ENCODE results near the gene SLC24A3.

Gene SLC24A3

DNA sequence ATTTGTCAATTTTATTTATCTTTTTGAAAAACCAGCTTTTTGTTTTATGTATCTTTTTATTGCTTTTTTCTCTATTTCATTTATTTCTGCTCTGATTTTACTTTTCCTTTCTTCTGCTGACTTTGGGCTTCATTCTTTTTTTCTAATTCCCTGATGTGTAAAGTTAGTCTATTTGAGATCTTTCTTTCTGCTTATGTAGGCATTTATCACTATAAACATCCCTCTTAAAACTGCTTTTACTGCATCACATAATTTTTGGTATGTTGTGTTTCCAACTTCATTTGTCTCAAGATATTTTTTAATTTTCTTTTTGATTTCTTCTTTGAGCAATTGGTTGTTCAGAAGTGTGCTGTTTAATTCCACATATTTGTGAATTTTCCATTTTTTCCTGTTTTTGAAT, 174.8 kb downstream of the SLC24A3 start:
- H3K36me3 ChIP-seq (ENCODE audit: control insufficient read depth, insufficient read depth, low read length) = no peaks in the 10 kb centered on the region
- no peak overlapping the region for H3K9ac ChIP-seq (ENCODE audit: low read length)
- no peaks in the 10 kb centered on the region for H3K27me3 ChIP-seq (ENCODE audit: control insufficient read depth, insufficient read depth, low read length)
- H3K4me1 ChIP-seq (ENCODE audit: control insufficient read depth, insufficient read depth, low read length) = no peaks in the 10 kb centered on the region
- H3K9me3 ChIP-seq (ENCODE audit: control insufficient read depth, low read length) = no peaks in the 10 kb centered on the region
- no peak overlapping the region for H3K4me3 ChIP-seq (ENCODE audit: low read length)

DNA sequence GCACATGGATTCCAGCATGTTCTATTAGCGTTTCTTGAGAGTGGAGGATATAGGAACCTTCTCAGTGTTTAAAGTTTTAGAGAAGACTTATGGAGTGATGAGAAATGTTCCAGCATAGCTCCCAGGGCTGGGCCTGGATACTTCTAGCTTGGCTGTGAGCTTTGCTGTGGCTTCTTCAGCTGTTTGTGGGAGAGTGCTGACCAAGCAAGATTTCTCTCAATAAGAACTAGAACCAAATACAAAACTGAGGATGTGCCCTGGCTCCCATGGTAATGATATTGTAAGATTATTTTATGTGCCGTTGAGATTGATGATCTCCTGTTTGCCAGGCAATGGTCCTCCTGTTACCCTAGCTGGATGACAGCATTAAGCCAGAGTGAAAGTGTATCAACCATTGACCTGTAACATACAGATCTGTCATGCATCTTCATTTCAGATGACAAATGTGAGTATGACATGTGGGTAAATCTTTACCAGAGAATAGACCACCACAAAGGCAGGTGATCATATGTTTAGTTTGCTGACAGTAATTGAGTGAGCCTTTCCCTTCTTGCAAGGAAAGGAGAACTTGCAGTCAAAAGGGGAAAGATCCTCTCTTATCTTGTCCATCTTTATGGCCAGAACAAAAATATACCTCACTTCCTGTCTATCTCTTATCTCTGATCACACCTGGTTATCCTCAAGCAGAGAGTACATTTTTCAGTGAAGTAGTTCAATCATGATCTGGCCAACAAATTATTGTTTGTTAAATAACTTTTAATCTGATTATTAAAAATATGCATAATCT, 180.1 kb downstream of the SLC24A3 start:
- H3K9me3 ChIP-seq (ENCODE audit: control insufficient read depth, low read length) = no peaks in the 10 kb centered on the region
- H3K4me1 ChIP-seq (ENCODE audit: control insufficient read depth, insufficient read depth, low read length) = no peaks in the 10 kb centered on the region
- H3K27me3 ChIP-seq (ENCODE audit: control insufficient read depth, insufficient read depth, low read length) = no peaks in the 10 kb centered on the region
- H3K36me3 ChIP-seq (ENCODE audit: control insufficient read depth, insufficient read depth, low read length) = no peaks in the 10 kb centered on the region
- no peak overlapping the region for H3K4me3 ChIP-seq (ENCODE audit: low read length)
- no peak overlapping the region for H3K9ac ChIP-seq (ENCODE audit: low read length)

DNA sequence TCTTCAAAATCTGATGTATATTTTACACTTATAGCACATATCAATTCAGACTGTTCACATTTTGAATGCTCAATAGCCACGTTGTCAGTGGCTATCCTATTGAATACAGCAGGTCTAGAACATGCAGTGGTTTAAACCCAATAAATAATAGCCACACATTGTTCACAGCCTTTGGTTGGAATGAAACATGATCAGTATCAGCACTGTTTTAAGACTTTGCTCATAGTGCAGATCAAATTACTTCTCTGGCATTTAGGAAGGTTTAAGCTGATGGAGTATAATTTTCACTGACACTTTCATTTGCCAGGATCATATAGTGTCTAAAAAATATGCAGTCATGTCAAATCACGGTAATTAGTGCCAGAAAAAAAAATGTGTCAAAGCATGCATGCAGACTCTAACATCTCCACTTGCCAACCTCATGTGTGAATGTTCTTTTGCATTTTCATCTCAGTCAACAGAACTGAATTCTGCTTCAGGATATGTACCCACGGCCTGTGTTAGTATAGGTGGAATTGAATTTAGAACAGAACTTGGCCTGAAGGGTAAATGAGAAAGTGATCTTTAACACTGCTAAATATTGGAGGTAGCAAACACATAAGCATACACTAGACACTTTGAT, 184.1 kb downstream of the SLC24A3 start:
- no peak overlapping the region for H3K9ac ChIP-seq (ENCODE audit: low read length)
- no peaks in the 10 kb centered on the region for H3K27me3 ChIP-seq (ENCODE audit: control insufficient read depth, insufficient read depth, low read length)
- no peak overlapping the region for H3K4me3 ChIP-seq (ENCODE audit: low read length)
- no peaks in the 10 kb centered on the region for H3K4me1 ChIP-seq (ENCODE audit: control insufficient read depth, insufficient read depth, low read length)
- no peaks in the 10 kb centered on the region for H3K9me3 ChIP-seq (ENCODE audit: control insufficient read depth, low read length)
- H3K36me3 ChIP-seq (ENCODE audit: control insufficient read depth, insufficient read depth, low read length) = no peaks in the 10 kb centered on the region

DNA sequence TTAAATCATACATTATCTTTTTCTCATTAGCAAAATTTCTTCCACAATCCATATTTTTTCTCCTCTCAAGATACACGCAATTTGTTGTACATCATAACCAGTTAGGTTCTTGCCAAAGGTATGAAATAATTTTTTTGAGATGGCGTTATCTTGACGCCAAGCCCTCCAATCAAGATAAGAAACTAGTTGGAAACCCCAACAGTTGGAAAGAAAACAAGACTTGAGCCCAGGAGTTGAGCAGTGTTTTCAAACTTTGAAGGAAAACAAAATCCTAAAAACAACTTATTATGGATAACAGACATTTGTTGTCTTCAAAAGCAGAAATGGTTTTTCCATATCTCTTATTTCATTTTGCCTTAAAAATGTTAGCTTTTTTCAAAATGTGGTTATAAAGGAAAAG, 184.8 kb downstream of the SLC24A3 start:
- Histone ChIP-seq H3K4me3 (ENCODE audit: low read length) (no peak overlapping the region), H3K4me1 (ENCODE audit: control insufficient read depth, insufficient read depth, low read length) (no peaks in the 10 kb centered on the region), H3K36me3 (ENCODE audit: control insufficient read depth, insufficient read depth, low read length) (no peaks in the 10 kb centered on the region), H3K27me3 (ENCODE audit: control insufficient read depth, insufficient read depth, low read length) (no peaks in the 10 kb centered on the region), H3K9me3 (ENCODE audit: control insufficient read depth, low read length) (no peaks in the 10 kb centered on the region), H3K9ac (ENCODE audit: low read length) (no peak overlapping the region)

DNA sequence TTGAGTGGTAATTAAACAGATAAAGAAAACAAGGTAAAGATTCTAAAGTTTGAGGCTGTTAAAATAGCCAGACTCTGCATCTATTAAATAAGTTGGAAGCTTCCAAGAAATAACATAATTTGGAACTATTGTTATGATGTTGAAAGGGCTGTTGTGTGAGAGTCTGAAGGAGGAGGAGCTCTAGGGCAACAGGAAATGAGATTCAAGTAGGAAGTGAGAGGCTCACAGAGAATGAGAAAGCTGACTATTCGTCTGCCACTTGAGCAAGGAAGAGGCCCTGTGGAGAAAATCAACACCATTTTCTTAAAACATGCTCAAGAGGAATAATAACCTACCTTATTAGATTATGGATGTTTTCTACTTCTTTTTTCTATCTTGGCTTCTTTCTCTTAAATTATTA, 185.2 kb downstream of the SLC24A3 start:
- no peak overlapping the region for H3K9ac ChIP-seq (ENCODE audit: low read length)
- no peaks in the 10 kb centered on the region for H3K36me3 ChIP-seq (ENCODE audit: control insufficient read depth, insufficient read depth, low read length)
- no peaks in the 10 kb centered on the region for H3K4me1 ChIP-seq (ENCODE audit: control insufficient read depth, insufficient read depth, low read length)
- H3K4me3 ChIP-seq (ENCODE audit: low read length) = no peak overlapping the region
- no peaks in the 10 kb centered on the region for H3K27me3 ChIP-seq (ENCODE audit: control insufficient read depth, insufficient read depth, low read length)
- H3K9me3 ChIP-seq (ENCODE audit: control insufficient read depth, low read length) = no peaks in the 10 kb centered on the region

DNA sequence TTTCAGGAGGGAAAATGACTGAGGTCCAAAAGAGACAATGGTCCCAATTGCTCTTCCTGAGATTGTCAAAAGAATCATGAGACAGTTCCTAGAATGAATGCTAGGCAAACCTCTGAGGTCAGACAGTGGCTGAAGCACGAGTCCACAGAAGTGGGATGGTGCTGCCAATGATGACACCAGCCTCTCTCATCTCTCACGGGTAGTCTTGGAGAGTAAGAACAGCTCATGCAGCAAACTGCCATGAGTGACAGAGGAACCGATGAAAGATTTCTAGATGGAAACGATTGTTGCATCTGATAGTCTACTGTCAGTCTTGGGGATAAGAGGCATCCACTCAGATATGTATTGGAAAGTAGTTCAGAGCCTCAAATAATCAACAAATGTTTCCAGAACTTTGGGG, 188.7 kb downstream of the SLC24A3 start:
- no peak overlapping the region for H3K4me3 ChIP-seq (ENCODE audit: low read length)
- no peaks in the 10 kb centered on the region for H3K9me3 ChIP-seq (ENCODE audit: control insufficient read depth, low read length)
- H3K27me3 ChIP-seq (ENCODE audit: control insufficient read depth, insufficient read depth, low read length) = no peaks in the 10 kb centered on the region
- no peak overlapping the region for H3K9ac ChIP-seq (ENCODE audit: low read length)
- H3K4me1 ChIP-seq (ENCODE audit: control insufficient read depth, insufficient read depth, low read length) = no peaks in the 10 kb centered on the region
- no peaks in the 10 kb centered on the region for H3K36me3 ChIP-seq (ENCODE audit: control insufficient read depth, insufficient read depth, low read length)

DNA sequence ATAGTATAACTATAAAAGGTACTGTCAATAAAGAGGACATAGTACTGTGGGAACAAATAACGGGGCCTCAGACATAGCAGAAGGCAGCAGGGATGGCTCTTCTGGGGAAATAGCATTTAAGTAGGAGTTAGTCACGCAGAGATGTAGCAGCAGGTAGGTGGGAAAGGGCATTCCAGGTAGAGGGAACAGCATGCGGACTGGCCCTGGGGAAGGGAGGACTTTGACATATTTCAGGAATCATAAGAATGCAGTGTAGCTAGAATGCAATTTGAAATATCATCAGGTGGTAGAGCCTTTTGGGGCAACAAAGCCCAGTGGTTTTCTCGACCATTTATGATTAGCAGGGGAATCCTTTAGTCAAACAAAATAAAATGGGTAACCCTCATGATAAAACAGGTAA, 191.1 kb downstream of the SLC24A3 start:
- Histone ChIP-seq H3K9ac (ENCODE audit: low read length) (no peak overlapping the region), H3K9me3 (ENCODE audit: control insufficient read depth, low read length) (no peaks in the 10 kb centered on the region), H3K27me3 (ENCODE audit: control insufficient read depth, insufficient read depth, low read length) (no peaks in the 10 kb centered on the region), H3K4me1 (ENCODE audit: control insufficient read depth, insufficient read depth, low read length) (no peaks in the 10 kb centered on the region), H3K4me3 (ENCODE audit: low read length) (no peak overlapping the region), H3K36me3 (ENCODE audit: control insufficient read depth, insufficient read depth, low read length) (no peaks in the 10 kb centered on the region)

DNA sequence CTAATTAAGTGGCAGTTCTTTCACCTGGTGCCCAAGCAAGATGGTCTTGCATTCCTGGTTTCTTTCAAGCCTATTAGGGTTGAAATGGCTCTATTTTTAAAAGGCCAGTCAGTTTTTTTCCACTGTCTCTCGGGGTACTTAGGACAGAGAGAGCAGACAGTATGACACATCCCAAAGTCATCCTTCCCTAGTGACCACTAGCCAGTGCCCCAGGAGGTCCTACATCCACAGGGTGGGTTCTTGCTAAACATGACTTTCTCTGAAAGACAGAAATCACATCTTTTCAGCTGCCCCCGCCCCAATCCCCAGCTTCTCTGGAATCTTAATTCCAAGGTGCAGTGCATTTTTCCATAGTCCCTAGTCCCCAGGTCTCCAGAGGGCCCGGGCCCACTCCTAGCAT, 192.4 kb downstream of the SLC24A3 start:
- Histone ChIP-seq H3K4me3 (ENCODE audit: low read length) (no peak overlapping the region), H3K9ac (ENCODE audit: low read length) (no peak overlapping the region), H3K27me3 (ENCODE audit: control insufficient read depth, insufficient read depth, low read length) (no peaks in the 10 kb centered on the region), H3K9me3 (ENCODE audit: control insufficient read depth, low read length) (no peaks in the 10 kb centered on the region), H3K4me1 (ENCODE audit: control insufficient read depth, insufficient read depth, low read length) (no peaks in the 10 kb centered on the region), H3K36me3 (ENCODE audit: control insufficient read depth, insufficient read depth, low read length) (no peaks in the 10 kb centered on the region)

DNA sequence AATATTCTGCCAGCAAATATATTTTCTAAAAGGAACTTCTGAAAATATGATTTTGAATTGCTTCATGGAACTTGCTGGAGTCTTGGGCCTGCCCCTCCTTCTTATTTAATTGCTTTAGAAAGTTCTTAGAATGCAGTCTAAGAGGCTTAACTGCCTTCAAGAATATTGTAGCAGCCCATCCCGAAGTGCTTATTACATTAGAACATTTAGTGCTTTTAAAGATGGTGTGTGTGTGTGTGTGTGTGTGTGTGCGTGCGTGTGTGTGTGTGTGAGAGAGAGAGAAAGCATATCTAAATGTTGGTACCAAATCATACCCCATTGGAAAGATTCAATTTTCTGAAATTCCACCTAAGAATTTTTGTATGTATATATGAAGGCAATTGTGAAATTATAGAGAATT, 193.5 kb downstream of the SLC24A3 start:
- no peaks in the 10 kb centered on the region for H3K9me3 ChIP-seq (ENCODE audit: control insufficient read depth, low read length)
- H3K4me1 ChIP-seq (ENCODE audit: control insufficient read depth, insufficient read depth, low read length) = no peaks in the 10 kb centered on the region
- no peaks in the 10 kb centered on the region for H3K36me3 ChIP-seq (ENCODE audit: control insufficient read depth, insufficient read depth, low read length)
- no peak overlapping the region for H3K4me3 ChIP-seq (ENCODE audit: low read length)
- no peak overlapping the region for H3K9ac ChIP-seq (ENCODE audit: low read length)
- no peaks in the 10 kb centered on the region for H3K27me3 ChIP-seq (ENCODE audit: control insufficient read depth, insufficient read depth, low read length)

DNA sequence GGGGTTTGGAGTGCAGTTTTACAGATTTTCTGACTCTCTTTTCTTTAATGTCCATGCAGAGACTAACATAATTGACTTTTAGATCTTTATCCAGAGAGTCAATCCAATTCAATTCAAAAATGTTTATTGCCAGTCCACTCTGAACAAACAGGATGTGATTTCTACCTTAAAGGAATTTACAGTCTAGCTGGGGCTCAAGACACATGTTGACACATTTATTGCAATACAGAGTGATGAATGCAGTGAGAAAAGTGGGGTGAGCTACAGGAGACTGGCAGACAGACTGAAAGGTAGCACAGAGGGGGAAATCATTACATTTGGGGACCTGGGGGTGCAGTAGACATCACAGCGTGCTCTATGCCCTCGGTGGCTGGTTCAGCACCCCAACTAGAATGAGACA, 193.9 kb downstream of the SLC24A3 start:
- no peak overlapping the region for H3K9ac ChIP-seq (ENCODE audit: low read length)
- no peaks in the 10 kb centered on the region for H3K9me3 ChIP-seq (ENCODE audit: control insufficient read depth, low read length)
- no peaks in the 10 kb centered on the region for H3K36me3 ChIP-seq (ENCODE audit: control insufficient read depth, insufficient read depth, low read length)
- H3K4me1 ChIP-seq (ENCODE audit: control insufficient read depth, insufficient read depth, low read length) = no peaks in the 10 kb centered on the region
- no peak overlapping the region for H3K4me3 ChIP-seq (ENCODE audit: low read length)
- no peaks in the 10 kb centered on the region for H3K27me3 ChIP-seq (ENCODE audit: control insufficient read depth, insufficient read depth, low read length)

DNA sequence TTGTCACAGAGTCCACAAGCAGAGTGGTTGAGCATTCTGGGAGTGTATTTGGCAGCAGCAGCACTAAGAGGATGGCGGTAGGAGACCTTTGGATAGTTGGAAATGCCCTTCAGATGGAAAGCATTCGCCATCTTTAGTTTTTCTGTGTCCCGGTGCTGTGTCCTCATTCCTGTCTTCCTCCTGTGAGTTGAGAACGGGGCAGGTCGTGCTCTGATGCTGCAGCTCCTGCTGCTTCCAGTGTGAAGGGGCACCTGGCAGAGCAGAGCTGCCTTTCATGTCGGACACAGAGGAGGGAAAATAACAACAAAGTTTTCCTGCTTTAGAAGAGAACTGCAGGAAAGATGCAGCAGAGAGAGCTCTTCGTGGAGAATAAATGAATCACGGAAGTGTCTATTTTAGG, 194.8 kb downstream of the SLC24A3 start:
- H3K9ac ChIP-seq (ENCODE audit: low read length) = no peak overlapping the region
- no peaks in the 10 kb centered on the region for H3K36me3 ChIP-seq (ENCODE audit: control insufficient read depth, insufficient read depth, low read length)
- H3K9me3 ChIP-seq (ENCODE audit: control insufficient read depth, low read length) = no peaks in the 10 kb centered on the region
- no peaks in the 10 kb centered on the region for H3K4me1 ChIP-seq (ENCODE audit: control insufficient read depth, insufficient read depth, low read length)
- H3K27me3 ChIP-seq (ENCODE audit: control insufficient read depth, insufficient read depth, low read length) = no peaks in the 10 kb centered on the region
- H3K4me3 ChIP-seq (ENCODE audit: low read length) = no peak overlapping the region

DNA sequence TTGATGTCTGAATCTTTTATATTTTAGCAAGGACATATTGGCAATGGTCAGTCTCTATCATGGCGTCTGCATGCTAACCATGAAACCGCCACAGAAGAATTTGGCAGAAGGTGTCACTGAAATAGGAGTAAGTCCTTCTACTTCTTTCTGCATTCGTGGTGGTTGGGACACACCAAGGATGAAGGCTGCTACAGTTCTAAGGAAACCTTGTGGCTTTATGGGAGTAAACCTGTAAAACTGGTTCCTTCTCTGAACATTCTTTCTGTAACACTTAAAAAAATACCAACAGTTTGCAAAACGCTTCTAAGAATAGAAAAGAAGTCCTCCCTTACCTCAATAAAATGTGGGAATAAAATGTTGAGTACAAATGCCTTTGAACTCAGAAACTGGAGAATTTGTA, 195.3 kb downstream of the SLC24A3 start:
- H3K9ac ChIP-seq (ENCODE audit: low read length) = no peak overlapping the region
- no peaks in the 10 kb centered on the region for H3K36me3 ChIP-seq (ENCODE audit: control insufficient read depth, insufficient read depth, low read length)
- no peak overlapping the region for H3K4me3 ChIP-seq (ENCODE audit: low read length)
- no peaks in the 10 kb centered on the region for H3K27me3 ChIP-seq (ENCODE audit: control insufficient read depth, insufficient read depth, low read length)
- H3K9me3 ChIP-seq (ENCODE audit: control insufficient read depth, low read length) = no peaks in the 10 kb centered on the region
- no peaks in the 10 kb centered on the region for H3K4me1 ChIP-seq (ENCODE audit: control insufficient read depth, insufficient read depth, low read length)
